Ovary (tissue), 3 donors: ENCODE data around the gene ACOT7.

Source experiments
- CTCF ChIP-seq, 3 donors: fragments of 450-650 bp in 2 of 3; fragments of 200-600 bp in 1 of 3; IDR thresholded peaks; one replicate each; pipeline versions ENCODE4 v1.5.1 to v1.8.0; 2016 to 2022; ENCODE audit warnings: antibody characterized with exemption in 3 of 3, mild to moderate bottlenecking in 1 of 3
- EP300 ChIP-seq: sonication (generic); formaldehyde crosslinking; IDR thresholded peaks from one replicate; pipeline ENCODE4 v1.6.1; 2017; ENCODE audit warnings: antibody characterized with exemption
- POLR2A ChIP-seq: fragments of 450-650 bp; IDR thresholded peaks from one replicate; pipeline ENCODE4 v1.6.1; 2017; ENCODE audit warnings: antibody characterized with exemption, mild to moderate bottlenecking, moderate library complexity
- donor health status: DM: no; HTN: no; CAD: no.

GRCh38 chr1:6418668-6419396 lies 25.3 kb upstream of the ACOT7 start:
- no peak for TF ChIP-seq POLR2A
- TF ChIP-seq CTCF (IDR thresholded peaks at IDR 0.05): no peak
- no peak for TF ChIP-seq EP300
